Duodenal mucosa (tissue), 2 donors: Measurements from ENCODE around the gene MTPN.

ENCODE experiments used
- H3K27ac ChIP-seq: one replicate; pipeline ENCODE4 v1.7.0; 2013; ENCODE audit warnings: low read depth, low read length
- H3K27me3 ChIP-seq, 2 donors: one replicate each; pipeline ENCODE4 v1.7.0; 2013; ENCODE audit warnings: low read length in 2 of 2, control low read depth in 1 of 2; ENCODE audit not compliant: insufficient read depth in 2 of 2, control insufficient read depth in 1 of 2
- H3K36me3 ChIP-seq, 2 donors: one replicate each; pipeline ENCODE4 v1.7.0; 2013; ENCODE audit warnings: low read length in 2 of 2, control low read depth in 1 of 2; ENCODE audit not compliant: insufficient read depth in 2 of 2, control insufficient read depth in 1 of 2
- H3K4me1 ChIP-seq, 2 donors: one replicate each; pipeline ENCODE4 v1.7.0; 2013; ENCODE audit warnings: low read length in 2 of 2, control low read depth in 1 of 2; ENCODE audit not compliant: insufficient read depth in 2 of 2, control insufficient read depth in 1 of 2
- H3K4me3 ChIP-seq, 2 donors: one replicate each; pipeline ENCODE4 v1.7.0; 2013; ENCODE audit warnings: low read length in 2 of 2, low read depth in 1 of 2
- H3K9ac ChIP-seq, 2 donors: one replicate each; pipeline ENCODE4 v1.7.0; 2013; ENCODE audit warnings: low read length in 2 of 2, low read depth in 1 of 2
- H3K9me3 ChIP-seq, 2 donors: one replicate each; pipeline ENCODE4 v1.7.0; 2013; ENCODE audit warnings: low read length in 2 of 2, control low read depth in 1 of 2; ENCODE audit not compliant: control insufficient read depth in 1 of 2

Gene MTPN

GRCh38 chr7:135940077-135941075 is 36.8 kb downstream of the MTPN start:
- Histone ChIP-seq H3K27me3 (no peaks in the 10 kb centered on the region), H3K27ac (no peak overlapping the region), H3K4me3 (no peak overlapping the region), H3K9ac (no peak overlapping the region), H3K9me3 (no peaks in the 10 kb centered on the region), H3K4me1 (peaks cover 14 to 24% of the 10 kb centered on the region in 2 donors), H3K36me3 (peaks cover 0 to 3% of the 10 kb centered on the region in 2 donors)

GRCh38 chr7:135939261-135939812 is 37.8 kb downstream of the MTPN start:
- no peaks in the 10 kb centered on the region for H3K9me3 ChIP-seq
- H3K9ac ChIP-seq = no peak overlapping the region
- H3K36me3 ChIP-seq = peaks cover 0 to 3% of the 10 kb centered on the region in 2 donors
- no peak overlapping the region for H3K27ac ChIP-seq
- H3K27me3 ChIP-seq = no peaks in the 10 kb centered on the region
- H3K4me3 ChIP-seq = no peak overlapping the region
- H3K4me1 ChIP-seq = peaks cover 14 to 24% of the 10 kb centered on the region in 2 donors

DNA sequence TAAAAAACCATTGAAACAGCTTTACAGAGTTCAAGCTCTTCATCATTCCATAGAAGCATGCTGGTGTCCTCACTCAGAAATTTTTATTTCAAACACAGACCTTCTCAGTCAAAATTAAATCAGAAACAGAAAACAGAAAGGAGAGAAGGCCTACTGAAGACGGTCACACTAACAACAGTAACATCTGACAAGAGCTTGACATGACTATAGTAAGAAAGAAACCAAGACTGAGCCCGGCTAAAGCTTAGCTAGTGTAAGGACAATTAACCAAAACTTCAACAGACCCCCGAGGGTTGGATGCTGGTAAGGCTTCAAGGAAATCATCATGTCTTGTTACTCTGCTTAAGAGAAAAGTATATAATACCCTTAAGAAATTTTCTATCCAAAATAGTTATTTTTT is 38.6 kb downstream of the MTPN start:
- peaks cover 0 to 3% of the 10 kb centered on the region in 2 donors for H3K36me3 ChIP-seq
- no peak overlapping the region for H3K4me3 ChIP-seq
- H3K4me1 ChIP-seq = peaks cover 14 to 24% of the 10 kb centered on the region in 2 donors
- H3K9ac ChIP-seq = no peak overlapping the region
- no peak overlapping the region for H3K27ac ChIP-seq
- H3K27me3 ChIP-seq = no peaks in the 10 kb centered on the region
- no peaks in the 10 kb centered on the region for H3K9me3 ChIP-seq

- H3K27ac ChIP-seq = no peak overlapping the region
These were observed 39.1 kb downstream of the MTPN start for GRCh38 chr7:135938086-135938485.

GRCh38 chr7:135936497-135937217 is 40.5 kb downstream of the MTPN start:
- Histone ChIP-seq H3K27me3 (no peaks in the 10 kb centered on the region), H3K36me3 (no peaks in the 10 kb centered on the region), H3K4me1 (peaks cover 14 to 24% of the 10 kb centered on the region in 2 donors), H3K9ac (no peak overlapping the region), H3K4me3 (no peak overlapping the region), H3K27ac (no peak overlapping the region), H3K9me3 (no peaks in the 10 kb centered on the region)

More at GRCh38 chr7:135938086-135938485, 39.1 kb downstream of the MTPN start:
- Histone ChIP-seq H3K9me3 (no peaks in the 10 kb centered on the region), H3K27me3 (no peaks in the 10 kb centered on the region), H3K9ac (no peak overlapping the region), H3K4me3 (no peak overlapping the region), H3K36me3 (peaks cover 0 to 3% of the 10 kb centered on the region in 2 donors), H3K4me1 (peaks cover 14 to 24% of the 10 kb centered on the region in 2 donors)

- H3K27ac ChIP-seq = no peak overlapping the region
- H3K9me3 ChIP-seq = no peaks in the 10 kb centered on the region
- H3K4me1 ChIP-seq = peaks cover 14 to 24% of the 10 kb centered on the region in 2 donors
- no peaks in the 10 kb centered on the region for H3K27me3 ChIP-seq
- no peak overlapping the region for H3K4me3 ChIP-seq
- no peaks in the 10 kb centered on the region for H3K36me3 ChIP-seq
- H3K9ac ChIP-seq = no peak overlapping the region
These were observed 42.5 kb downstream of the MTPN start for GRCh38 chr7:135934651-135935050.

GRCh38 chr7:135933509-135934188 is 43.5 kb downstream of the MTPN start:
- peaks cover 14 to 18% of the 10 kb centered on the region in 2 donors for H3K4me1 ChIP-seq
- no peaks in the 10 kb centered on the region for H3K9me3 ChIP-seq
- no peaks in the 10 kb centered on the region for H3K27me3 ChIP-seq
- peaks cover 0 to 7% of the 10 kb centered on the region in 2 donors for H3K36me3 ChIP-seq
- H3K9ac ChIP-seq = no peak overlapping the region
- H3K4me3 ChIP-seq = no peak overlapping the region
- H3K27ac ChIP-seq = no peak overlapping the region

- Histone ChIP-seq H3K9me3 (no peaks in the 10 kb centered on the region), H3K9ac (no peak overlapping the region), H3K27ac (no peak overlapping the region), H3K4me3 (no peak overlapping the region), H3K36me3 (peaks cover 0 to 8% of the 10 kb centered on the region in 2 donors), H3K4me1 (peaks cover 7% of the 10 kb centered on the region in 2 donors), H3K27me3 (no peaks in the 10 kb centered on the region)
These were observed 45.0 kb downstream of the MTPN start for GRCh38 chr7:135932131-135932530.

DNA sequence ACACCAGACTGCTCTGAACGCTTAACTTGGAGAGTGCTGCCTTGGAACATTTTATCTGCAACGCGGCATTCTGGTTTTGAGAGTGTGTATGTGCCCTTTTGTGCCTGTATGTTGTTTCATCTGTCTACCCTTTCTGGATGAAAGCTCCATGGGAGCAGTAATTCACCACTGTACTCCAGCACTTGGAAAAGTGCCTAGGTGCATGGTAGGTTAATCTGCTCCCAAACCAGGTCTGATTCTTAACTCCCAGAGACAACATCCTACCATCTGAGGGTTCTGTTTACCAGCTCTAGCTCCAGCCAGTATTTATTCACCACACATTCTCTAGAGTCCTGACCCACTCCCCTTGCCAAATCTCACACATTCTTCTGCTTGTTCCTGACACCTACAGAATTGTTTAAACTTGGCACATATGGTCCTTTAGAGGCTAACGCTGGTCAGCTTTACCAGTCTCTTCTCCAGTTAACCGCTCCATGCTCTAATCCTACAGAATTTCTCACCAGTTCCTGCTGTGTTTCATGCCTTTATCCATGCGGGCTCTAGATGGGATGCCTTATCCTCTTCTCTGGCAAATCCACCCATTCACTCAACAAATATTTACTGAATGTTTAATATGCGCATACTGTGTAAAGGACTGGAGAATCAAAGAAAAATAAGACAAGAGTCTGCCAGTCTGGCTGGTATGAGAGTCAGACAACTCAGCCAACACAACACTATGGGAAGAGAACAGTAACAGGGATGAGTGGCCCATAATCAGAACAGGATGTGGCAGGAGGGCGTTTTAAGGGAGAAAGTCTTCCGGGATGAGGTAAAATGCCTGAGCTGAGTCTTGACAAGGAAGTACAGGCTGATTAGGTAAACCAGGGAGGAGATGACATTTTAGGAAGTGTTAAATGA is 46.3 kb downstream of the MTPN start:
- Histone ChIP-seq H3K27me3 (no peaks in the 10 kb centered on the region), H3K9me3 (no peaks in the 10 kb centered on the region), H3K4me1 (no peaks in the 10 kb centered on the region), H3K27ac (no peak overlapping the region), H3K4me3 (no peak overlapping the region), H3K36me3 (peaks cover 0 to 8% of the 10 kb centered on the region in 2 donors), H3K9ac (no peak overlapping the region)
